Tibial artery (tissue), 4 donors: ENCODE data around the gene GNAS.
"Not testable (repeated sequence)": the region's sequence is repeated elsewhere in the genome, so short reads cannot be mapped to it uniquely, and the experiment has no call there.

ENCODE experiments used
- DNase-seq, 2 donors: peaks; one replicate each; pipeline ENCODE4 v3.0.0-alpha.2; 2019
- H3K27ac ChIP-seq, 2 donors: fragments of 200-600 bp; sonication (generic) in 1 of 2; 1 replicate in 1 of 2; 2 replicates in 1 of 2; pipeline ENCODE4 v1.5.1; 2018 to 2019; ENCODE audit warnings: mild to moderate bottlenecking in 1 of 2
- H3K27me3 ChIP-seq, 2 donors: fragments of 200-600 bp; sonication (generic) in 1 of 2; one replicate each; pipeline versions ENCODE4 v1.5.1 to v1.6.0; 2016 to 2019
- H3K36me3 ChIP-seq, 3 donors: fragments of 200-600 bp; sonication (generic) in 2 of 3; one replicate each; pipeline ENCODE4 v1.5.1; 2016 to 2019; ENCODE audit warnings: mild to moderate bottlenecking in 2 of 3
- H3K4me1 ChIP-seq, 4 donors: fragments of 200-600 bp; sonication (generic) in 2 of 4; 1 replicate in 3 of 4; 2 replicates in 1 of 4; pipeline ENCODE4 v1.5.1; 2016 to 2019
- H3K4me3 ChIP-seq, 2 donors: fragments of 200-600 bp; sonication (generic) in 1 of 2; 1 replicate in 1 of 2; 2 replicates in 1 of 2; pipeline ENCODE4 v1.5.1; 2018 to 2019; ENCODE audit warnings: mild to moderate bottlenecking in 2 of 2
- H3K9me3 ChIP-seq, 3 donors: fragments of 200-600 bp; sonication (generic) in 1 of 3; one replicate each; pipeline ENCODE4 v1.5.1; 2016 to 2019
- CTCF ChIP-seq, 2 experiments: fragments of 200-600 bp in 1 of 2; fragments of 450-650 bp in 1 of 2; IDR thresholded peaks; one replicate each; pipeline ENCODE4 v1.5.1; 2017 to 2019; ENCODE audit warnings: antibody characterized with exemption in 2 of 2, mild to moderate bottlenecking in 1 of 2, moderate library complexity in 1 of 2
- intact Hi-C: fragments of 100-400 bp; cut with DNase I; formaldehyde crosslinking; loops from one replicate; pipeline ENCODE4 v1.15.0; 2023; ENCODE audit warnings: low total_unique reads

Gene GNAS

GRCh38 chr20:58816957-58817651 lies 35.4 kb upstream of the GNAS start:
- no peak for DNase-seq
- Histone ChIP-seq H3K27ac (no peak overlapping the region), H3K36me3 (no peaks in the 10 kb centered on the region), H3K4me3 (no peak overlapping the region), H3K9me3 (no peaks in the 10 kb centered on the region), H3K27me3 (peaks cover 0 to 15% of the 10 kb centered on the region in 2 donors), H3K4me1 (no peaks in the 10 kb centered on the region)
- TF ChIP-seq CTCF (IDR thresholded peaks at IDR 0.05) = no peak
- intact Hi-C loops = no loop called here

- Histone ChIP-seq H3K36me3 (no peaks in the 10 kb centered on the region), H3K9me3 (no peaks in the 10 kb centered on the region), H3K4me1 (no peaks in the 10 kb centered on the region), H3K4me3 (no peak overlapping the region), H3K27me3 (peaks cover 0 to 13% of the 10 kb centered on the region in 2 donors), H3K27ac (no peak overlapping the region)
- TF ChIP-seq CTCF (IDR thresholded peaks at IDR 0.05) = no peak
- no peak for DNase-seq
- intact Hi-C loops = no loop called here
Observed at GRCh38 chr20:58817748-58818147, 34.8 kb upstream of the GNAS start.

- Histone ChIP-seq H3K4me3 (no peak overlapping the region), H3K4me1 (no peaks in the 10 kb centered on the region), H3K27me3 (peaks cover 0 to 9% of the 10 kb centered on the region in 2 donors), H3K27ac (no peak overlapping the region), H3K9me3 (no peaks in the 10 kb centered on the region), H3K36me3 (no peaks in the 10 kb centered on the region)
- no peak for TF ChIP-seq CTCF (IDR thresholded peaks at IDR 0.05)
- DNase-seq = no peak
- intact Hi-C loops = no loop called here
Observed at GRCh38 chr20:58818586-58819285, 33.8 kb upstream of the GNAS start.

- no peak for TF ChIP-seq CTCF (IDR thresholded peaks at IDR 0.05)
- H3K4me3 ChIP-seq = no peak overlapping the region
- no peaks in the 10 kb centered on the region for H3K9me3 ChIP-seq
- no peak for DNase-seq
- no peaks in the 10 kb centered on the region for H3K4me1 ChIP-seq
- H3K27me3 ChIP-seq = peaks cover 0 to 9% of the 10 kb centered on the region in 2 donors
- intact Hi-C loops = no loop called here
- H3K27ac ChIP-seq = no peak overlapping the region
- H3K36me3 ChIP-seq = no peaks in the 10 kb centered on the region
Observed at GRCh38 chr20:58819921-58820320, 32.6 kb upstream of the GNAS start.

- H3K27ac ChIP-seq, H3K9me3 ChIP-seq, H3K4me1 ChIP-seq, H3K36me3 ChIP-seq, intact Hi-C loops, H3K4me3 ChIP-seq, H3K27me3 ChIP-seq, DNase-seq: not testable (repeated sequence)
Observed at GRCh38 chr20:58820515-58820914, 32.0 kb upstream of the GNAS start.

GRCh38 chr20:58822149-58822548 lies 30.4 kb upstream of the GNAS start:
- intact Hi-C loops = no loop called here
- H3K27ac ChIP-seq = no peak overlapping the region
- DNase-seq = no peak
- no peak for TF ChIP-seq CTCF (IDR thresholded peaks at IDR 0.05)
- H3K4me3 ChIP-seq = no peak overlapping the region
- no peaks in the 10 kb centered on the region for H3K36me3 ChIP-seq
- H3K9me3 ChIP-seq = no peaks in the 10 kb centered on the region
- no peaks in the 10 kb centered on the region for H3K4me1 ChIP-seq
- H3K27me3 ChIP-seq = no peaks in the 10 kb centered on the region
